IPS DF 4.7 (cell line): ENCODE results near the gene EIF2S2.

Source experiments
- DNase-seq: peaks from one replicate; pipeline ENCODE4 v3.0.0-alpha.2; 2013; ENCODE audit warnings: low spot score; ENCODE audit errors: extremely low read depth

EIF2S2 gene

GRCh38 chr20:34089655-34090345 lies 22.2 kb downstream of the EIF2S2 start:
- DNase-seq, result no peak

- no peak for DNase-seq
Measured at GRCh38 chr20:34089175-34089479, 22.9 kb downstream of the EIF2S2 start.

GRCh38 chr20:34088305-34089174 lies 23.5 kb downstream of the EIF2S2 start:
- no peak for DNase-seq

GRCh38 chr20:34085544-34086040 lies 26.5 kb downstream of the EIF2S2 start:
- no peak for DNase-seq

GRCh38 chr20:34084227-34084923 lies 27.7 kb downstream of the EIF2S2 start:
- DNase-seq, result no peak

- DNase-seq, result no peak
Measured at GRCh38 chr20:34083781-34084180, 28.3 kb downstream of the EIF2S2 start.

GRCh38 chr20:34083137-34083536 lies 28.9 kb downstream of the EIF2S2 start:
- DNase-seq, result no peak

- no peak for DNase-seq
Measured at GRCh38 chr20:34082232-34082887, 29.7 kb downstream of the EIF2S2 start.

GRCh38 chr20:34079818-34080217 lies 32.2 kb downstream of the EIF2S2 start:
- DNase-seq, result no peak

GRCh38 chr20:34078540-34078939 lies 33.5 kb downstream of the EIF2S2 start:
- DNase-seq, result no peak

GRCh38 chr20:34076952-34077351 lies 35.1 kb downstream of the EIF2S2 start:
- DNase-seq, result no peak

GRCh38 chr20:34075647-34076046 lies 36.4 kb downstream of the EIF2S2 start:
- DNase-seq, result no peak

- no peak for DNase-seq
Measured at GRCh38 chr20:34074101-34074760, 37.8 kb downstream of the EIF2S2 start.

GRCh38 chr20:34072778-34073177 lies 39.3 kb downstream of the EIF2S2 start:
- no peak for DNase-seq

GRCh38 chr20:34072076-34072475 lies 40.0 kb downstream of the EIF2S2 start:
- no peak for DNase-seq

GRCh38 chr20:34070859-34071258 lies 41.2 kb downstream of the EIF2S2 start:
- no peak for DNase-seq

GRCh38 chr20:34070079-34070439 lies 42.0 kb downstream of the EIF2S2 start:
- DNase-seq, result no peak

GRCh38 chr20:34069341-34070078 lies 42.5 kb downstream of the EIF2S2 start:
- DNase-seq, result peak; percentile 64

- no peak for DNase-seq
Measured at GRCh38 chr20:34068001-34068400, 44.0 kb downstream of the EIF2S2 start.

GRCh38 chr20:34066476-34067090 lies 45.5 kb downstream of the EIF2S2 start:
- no peak for DNase-seq
